GM13976 (cell line): Measurements from ENCODE around the gene SLC34A1.

ENCODE experiments used
- DNase-seq: peaks from one replicate; pipeline ENCODE4 v3.0.0; 2012; ENCODE audit warnings: low spot score
- in situ Hi-C: fragments of 300-500 bp; cut with MboI; formaldehyde crosslinking; loops from one replicate; pipeline ENCODE4 v1.12.0; 2022; ENCODE audit warnings: low sequenced_read_pairs, mixed read lengths, inconsistent platforms; ENCODE audit not compliant: unreplicated experiment
- TF ChIP-seq, protein P1 (sequence below): IDR thresholded peaks from 2 replicates; pipeline ENCODE4 v1.5.1; 2012; ENCODE audit warnings: borderline replicate concordance, mild to moderate bottlenecking; ENCODE audit not compliant: insufficient read depth; ENCODE audit errors: extremely low read depth, missing control alignments, control extremely low read depth

SLC34A1 gene

DNA sequence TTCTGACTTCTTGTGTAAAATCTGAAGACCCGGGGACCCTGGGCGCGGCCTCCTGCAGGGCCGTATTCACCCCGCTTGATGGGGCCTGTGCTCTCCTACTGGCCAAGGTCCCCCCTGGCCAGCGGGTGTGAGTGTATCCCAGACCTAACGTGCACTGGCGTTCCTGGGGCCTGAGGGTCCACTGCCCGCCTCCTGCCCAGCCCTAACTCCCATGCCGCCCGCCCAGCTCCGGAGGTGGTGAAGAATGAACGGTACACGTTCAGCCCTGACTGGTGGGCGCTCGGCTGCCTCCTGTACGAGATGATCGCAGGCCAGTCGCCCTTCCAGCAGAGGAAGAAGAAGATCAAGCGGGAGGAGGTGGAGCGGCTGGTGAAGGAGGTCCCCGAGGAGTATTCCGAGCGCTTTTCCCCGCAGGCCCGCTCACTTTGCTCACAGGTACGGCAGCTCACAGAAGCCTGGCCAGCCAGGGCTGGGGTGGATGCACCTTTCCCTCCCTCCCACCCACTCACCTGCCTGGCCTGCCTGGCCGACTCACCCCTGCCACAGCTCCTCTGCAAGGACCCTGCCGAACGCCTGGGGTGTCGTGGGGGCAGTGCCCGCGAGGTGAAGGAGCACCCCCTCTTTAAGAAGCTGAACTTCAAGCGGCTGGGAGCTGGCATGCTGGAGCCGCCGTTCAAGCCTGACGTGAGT is 51.8 kb downstream of the SLC34A1 start:
- no peak for DNase-seq
- in situ Hi-C loops: no loop called here
- TF ChIP-seq, protein P1, sequence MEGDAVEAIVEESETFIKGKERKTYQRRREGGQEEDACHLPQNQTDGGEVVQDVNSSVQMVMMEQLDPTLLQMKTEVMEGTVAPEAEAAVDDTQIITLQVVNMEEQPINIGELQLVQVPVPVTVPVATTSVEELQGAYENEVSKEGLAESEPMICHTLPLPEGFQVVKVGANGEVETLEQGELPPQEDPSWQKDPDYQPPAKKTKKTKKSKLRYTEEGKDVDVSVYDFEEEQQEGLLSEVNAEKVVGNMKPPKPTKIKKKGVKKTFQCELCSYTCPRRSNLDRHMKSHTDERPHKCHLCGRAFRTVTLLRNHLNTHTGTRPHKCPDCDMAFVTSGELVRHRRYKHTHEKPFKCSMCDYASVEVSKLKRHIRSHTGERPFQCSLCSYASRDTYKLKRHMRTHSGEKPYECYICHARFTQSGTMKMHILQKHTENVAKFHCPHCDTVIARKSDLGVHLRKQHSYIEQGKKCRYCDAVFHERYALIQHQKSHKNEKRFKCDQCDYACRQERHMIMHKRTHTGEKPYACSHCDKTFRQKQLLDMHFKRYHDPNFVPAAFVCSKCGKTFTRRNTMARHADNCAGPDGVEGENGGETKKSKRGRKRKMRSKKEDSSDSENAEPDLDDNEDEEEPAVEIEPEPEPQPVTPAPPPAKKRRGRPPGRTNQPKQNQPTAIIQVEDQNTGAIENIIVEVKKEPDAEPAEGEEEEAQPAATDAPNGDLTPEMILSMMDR: no peak

DNA sequence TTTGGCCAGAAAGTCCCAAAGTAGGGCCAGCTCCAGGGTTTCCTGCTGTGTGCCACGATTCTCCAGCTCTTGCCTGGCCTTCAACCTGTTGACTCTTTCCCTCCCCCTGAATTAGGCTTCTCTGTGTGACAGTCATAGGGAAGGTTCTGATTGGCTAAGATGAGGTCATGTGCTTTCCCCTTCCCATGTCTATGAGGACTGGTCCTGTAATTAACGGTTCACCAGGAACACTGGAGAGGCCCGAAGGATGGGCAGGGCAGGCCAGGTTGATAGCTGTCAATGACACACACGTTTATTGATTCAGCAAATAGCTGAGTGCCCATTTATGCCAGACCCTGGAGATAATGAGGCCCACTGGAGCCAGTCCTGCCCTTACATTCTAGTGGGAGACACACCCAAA is 53.4 kb downstream of the SLC34A1 start:
- TF ChIP-seq, protein P1: no peak
- in situ Hi-C loops: no loop called here
- no peak for DNase-seq

DNA sequence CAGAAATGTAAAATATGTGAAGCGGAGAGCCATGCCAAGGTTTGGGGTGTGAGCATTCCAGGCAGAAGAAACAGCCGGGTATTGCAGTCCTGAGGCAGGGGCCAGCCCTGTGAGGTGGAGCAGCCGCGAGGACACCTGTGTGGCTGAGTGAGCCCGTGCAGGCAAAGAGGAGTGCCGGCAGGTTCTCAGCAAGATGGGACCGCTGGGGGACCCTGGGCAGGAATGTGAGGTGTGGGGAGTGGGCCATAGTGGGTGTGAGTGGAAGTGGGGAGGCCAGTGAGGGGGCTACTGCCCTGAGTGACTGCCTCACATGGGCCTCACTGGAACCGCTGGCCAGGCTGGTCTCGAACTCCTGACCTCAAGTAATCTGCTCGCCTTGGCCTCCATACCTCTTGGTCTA is 54.2 kb downstream of the SLC34A1 start:
- in situ Hi-C loops: no loop called here

DNA sequence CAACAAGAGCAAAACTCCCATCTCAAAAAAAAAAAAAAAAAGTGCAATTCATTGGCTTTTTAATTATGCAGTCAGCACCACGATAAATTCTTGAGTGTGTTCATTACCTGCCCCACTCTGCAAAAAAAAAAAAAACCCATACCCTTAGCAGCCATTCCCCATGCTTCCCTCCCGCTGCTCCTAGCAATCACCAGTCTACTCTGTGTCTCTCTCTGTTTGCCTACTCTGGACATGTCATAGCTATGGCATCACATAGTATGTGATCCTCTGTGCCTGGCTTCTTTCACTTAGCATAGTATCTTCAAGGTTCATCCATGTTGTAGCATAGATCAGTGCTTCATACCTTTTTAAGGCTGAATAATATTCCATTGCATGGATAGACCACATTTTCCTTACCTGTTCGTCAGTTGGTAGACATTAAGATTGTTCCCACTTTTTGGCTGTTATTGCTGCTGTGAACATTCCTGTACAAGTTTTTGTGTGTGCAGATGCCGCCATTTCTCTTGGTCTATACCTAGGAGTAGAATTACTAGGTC is 55.4 kb downstream of the SLC34A1 start:
- in situ Hi-C loops: no loop called here
- no peak for DNase-seq
- TF ChIP-seq, protein P1: no peak

More for the DNA sequence above, 54.2 kb downstream of the SLC34A1 start:
- TF ChIP-seq, protein P1: no peak
- DNase-seq: no peak

DNA sequence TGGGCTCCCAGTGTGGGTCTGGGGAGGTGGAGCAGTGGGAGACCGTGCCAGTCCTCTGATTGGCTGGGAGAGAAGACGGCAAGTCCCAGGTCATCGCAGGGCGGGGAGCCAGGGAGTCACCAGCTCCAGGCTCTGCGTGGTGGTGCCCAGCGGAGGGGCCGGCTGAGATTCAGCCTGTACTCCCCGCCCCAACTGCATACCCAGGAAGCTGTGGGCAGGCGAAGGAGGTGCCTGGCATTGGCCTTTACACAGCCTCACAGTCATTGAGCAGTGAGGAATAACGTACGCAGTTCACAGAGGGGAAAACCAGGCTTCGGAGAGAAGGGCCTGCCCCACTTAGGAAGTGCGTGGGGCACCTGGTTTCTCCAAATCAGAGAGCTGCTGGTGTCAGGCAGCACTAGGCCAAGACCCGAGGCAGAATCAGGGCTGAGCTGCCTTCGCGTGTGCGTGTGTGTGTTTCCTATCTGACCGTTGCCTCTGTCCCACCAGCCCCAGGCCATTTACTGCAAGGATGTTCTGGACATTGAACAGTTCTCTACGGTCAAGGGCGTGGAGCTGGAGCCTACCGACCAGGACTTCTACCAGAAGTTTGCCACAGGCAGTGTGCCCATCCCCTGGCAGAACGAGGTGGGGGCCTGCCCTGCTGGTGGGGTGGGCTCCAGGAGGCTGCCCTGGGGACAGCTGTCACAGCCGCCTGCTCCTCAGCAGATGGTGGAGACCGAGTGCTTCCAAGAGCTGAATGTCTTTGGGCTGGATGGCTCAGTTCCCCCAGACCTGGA is 56.2 kb downstream of the SLC34A1 start:
- DNase-seq: no peak
- in situ Hi-C loops: no loop called here
- TF ChIP-seq, protein P1: no peak

DNA sequence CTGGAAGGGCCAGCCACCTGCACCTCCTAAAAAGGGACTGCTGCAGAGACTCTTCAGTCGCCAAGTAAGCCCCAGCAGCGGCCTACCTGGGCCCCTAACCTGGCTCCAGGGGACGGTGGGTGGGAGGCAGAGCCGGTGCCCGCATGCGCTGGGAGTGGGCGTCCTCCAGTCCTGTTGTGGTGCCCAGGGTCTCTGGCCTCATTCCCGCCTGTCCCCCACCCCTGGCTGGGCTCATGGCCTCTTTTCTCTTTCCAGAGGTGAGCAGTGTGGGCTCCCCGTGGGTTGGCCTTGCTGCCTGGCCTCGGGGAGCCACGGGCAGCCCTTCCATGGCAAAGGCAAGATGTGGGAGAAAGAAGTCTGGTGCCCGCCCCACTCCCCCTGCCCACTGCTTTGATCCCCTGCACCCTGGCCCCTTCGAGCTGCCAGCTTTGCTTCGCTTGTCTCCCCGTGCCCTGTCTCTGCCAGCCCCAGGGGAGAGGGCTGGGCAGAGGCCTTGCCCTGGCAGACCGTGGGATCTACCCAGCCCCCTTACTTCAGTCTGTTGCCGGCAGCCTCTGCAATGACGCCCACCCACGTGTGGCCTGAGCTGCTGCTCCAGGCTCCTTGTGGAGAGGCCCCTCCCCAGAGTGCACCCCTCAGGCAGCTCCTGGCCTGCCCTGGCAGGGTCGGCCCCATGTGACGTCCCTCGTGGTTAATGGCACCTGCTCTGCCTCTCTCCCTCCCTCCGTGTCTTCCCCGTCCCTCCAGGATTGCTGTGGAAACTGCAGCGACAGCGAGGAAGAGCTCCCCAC is 57.0 kb downstream of the SLC34A1 start:
- TF ChIP-seq, protein P1: no peak
- in situ Hi-C loops: no loop called here
- no peak for DNase-seq
